Measurements from ENCODE around the gene FAM222A. TPM values are rescaled to one million over a fixed set of nuclear protein-coding genes. Genes with fewer than 3 reads are reported as not detected.

FAM222A gene
- total and polyA plus RNA-seq, 2 of the 8 experiments (the other 6 are each of a cell fraction or from before 2014, with no cell fraction given), result 0.94 to 1.1 TPM

DNA sequence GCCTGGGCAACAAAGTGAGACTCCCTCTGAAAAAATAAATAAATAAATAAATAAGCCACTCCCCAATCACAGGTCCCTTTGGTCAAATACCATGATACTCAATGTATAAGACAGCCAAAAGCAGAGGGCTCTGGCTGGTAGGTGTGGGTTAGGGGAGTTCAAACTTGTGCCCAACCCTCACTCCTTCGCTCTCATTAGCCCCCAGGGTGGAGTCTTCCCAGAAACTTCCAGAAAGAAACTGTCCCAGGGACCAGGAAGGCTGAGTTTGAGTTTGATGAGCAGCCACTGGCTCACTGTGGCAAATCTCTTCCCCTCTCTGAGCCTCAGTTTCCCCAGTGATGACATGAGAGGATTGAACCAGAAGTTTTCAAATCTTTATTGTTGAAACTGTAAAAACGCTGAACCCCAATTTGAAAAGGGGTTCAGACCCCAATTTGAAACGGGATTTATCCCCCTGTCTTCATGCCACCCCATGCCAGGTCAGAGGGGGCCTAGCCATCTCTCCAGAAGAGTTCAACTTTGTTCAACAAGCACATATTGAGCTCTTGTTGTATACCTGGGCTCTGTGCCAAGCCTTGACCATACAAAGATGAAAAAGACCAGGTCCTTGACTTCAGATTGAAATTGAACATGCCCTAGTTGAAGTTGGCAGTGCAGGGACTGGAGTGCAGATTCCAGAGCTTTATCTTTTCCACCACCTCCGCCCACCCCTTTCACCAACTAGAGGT, 9.1 kb upstream of the FAM222A start:
- no peak for FAIRE-seq
- no peak overlapping the region for H3K18ac ChIP-seq (ENCODE audit: extremely low read depth, low read length)
- H3K23ac ChIP-seq (ENCODE audit: insufficient read length), result no peak overlapping the region
- no peaks in the 10 kb centered on the region for H3K27me3 ChIP-seq (replicated peaks in 1 of 4; ENCODE audit: control insufficient read depth in 3 of 4, extremely low read depth in 1 of 4, insufficient read depth in 3 of 4, low read length in 3 of 4)
- no peak overlapping the region for H2AFZ ChIP-seq (ENCODE audit: low read length)
- H3K79me2 ChIP-seq (ENCODE audit: control insufficient read depth in 1 of 2, insufficient read depth in 2 of 2, low read length in 2 of 2), result no peaks in the 10 kb centered on the region
- H2BK5ac ChIP-seq (ENCODE audit: low read depth, low read length), result no peak overlapping the region
- H3K4ac ChIP-seq (replicated peaks; ENCODE audit: insufficient read length, low read depth, low read length), result no peak overlapping the region
- no peak overlapping the region for H4K5ac ChIP-seq (ENCODE audit: insufficient read length, low read depth, low read length)
- H3K27ac ChIP-seq (ENCODE audit: low read depth, low read length), result no peak overlapping the region
- H2BK12ac ChIP-seq (ENCODE audit: low read depth, low read length), result no peak overlapping the region
- no peak overlapping the region for H2BK15ac ChIP-seq (ENCODE audit: low read length)
- H2AK5ac ChIP-seq (ENCODE audit: low read depth, low read length), result no peak overlapping the region
- H3K56ac ChIP-seq (replicated peaks; ENCODE audit: insufficient read length, low read depth, low read length), result no peak overlapping the region
- no peaks in the 10 kb centered on the region for H3K36me3 ChIP-seq (ENCODE audit: control insufficient read depth in 2 of 4, insufficient read depth in 4 of 4, low read length in 3 of 4)
- H4K91ac ChIP-seq (replicated peaks; ENCODE audit: insufficient read length, low read length), result no peak overlapping the region
- ChIA-PET CTCF (ENCODE audit: partially characterized antibody) (interaction anchor here (0.6 to 1.8 kb wide), 2 partner anchors 12 to 106 kb away, joined by 3 to 7 read pairs; no protein-coding TSS in a partner anchor), POLR2A (ENCODE audit: partially characterized antibody) (no interaction called here)
- H3K9ac ChIP-seq (replicated peaks in 1 of 4; ENCODE audit: extremely low read depth in 1 of 4, low read depth in 3 of 4, low read length in 3 of 4), result no peak overlapping the region
- H4K20me1 ChIP-seq (replicated peaks in 1 of 2; ENCODE audit: control insufficient read depth in 1 of 2, insufficient read depth in 2 of 2, low read length in 2 of 2), result no peaks in the 10 kb centered on the region
- no peak overlapping the region for H2BK20ac ChIP-seq (ENCODE audit: low read length)
- no peaks in the 10 kb centered on the region for H3K9me3 ChIP-seq (ENCODE audit: insufficient read depth in 2 of 2, low read depth in 1 of 2, low read length in 1 of 2)
- H3K4me2 ChIP-seq (ENCODE audit: insufficient read depth in 1 of 2, low read depth in 2 of 2, low read length in 2 of 2), result no peak overlapping the region
- no peak overlapping the region for H3K14ac ChIP-seq (ENCODE audit: insufficient read length)
- H4K8ac ChIP-seq (ENCODE audit: extremely low read depth, insufficient read depth, low read length), result no peak overlapping the region
- H3K79me1 ChIP-seq (ENCODE audit: low read depth, low read length), result no peaks in the 10 kb centered on the region; the same call in 1 of the 2 replicates
- no peak overlapping the region for H3K4me3 ChIP-seq (ENCODE audit: extremely low read depth in 1 of 4, insufficient read depth in 2 of 4, low read depth in 3 of 4, low read length in 4 of 4)
- H3K23me2 ChIP-seq (ENCODE audit: low read depth, low read length), result no peaks in the 10 kb centered on the region
- H2BK120ac ChIP-seq (replicated peaks; ENCODE audit: low read depth, low read length), result no peak overlapping the region
- TF ChIP-seq TAF1 (IDR thresholded peaks at IDR 0.05; ENCODE audit: low read depth, low read length) (no peak), MAFK (IDR thresholded peaks at IDR 0.05; ENCODE audit: low read depth, low read length) (no peak), SAP30 (IDR thresholded peaks at IDR 0.05; ENCODE audit: insufficient read depth, insufficient replicate concordance, low read length) (no peak), BRCA1 (IDR thresholded peaks at IDR 0.05; ENCODE audit: low read depth, low read length) (no peak), PHF8 (conservative IDR thresholded peaks at IDR 0.05; ENCODE audit: low read depth, low read length) (no peak), BACH1 (IDR thresholded peaks at IDR 0.05; ENCODE audit: low read length) (no peak), POLR2AphosphoS5 (IDR thresholded peaks at IDR 0.05; ENCODE audit: low read depth, low read length) (no peak), CBX5 (IDR thresholded peaks at IDR 0.05; ENCODE audit: low read depth, low read length) (no peak)
- TF ChIP-seq, protein P1, sequence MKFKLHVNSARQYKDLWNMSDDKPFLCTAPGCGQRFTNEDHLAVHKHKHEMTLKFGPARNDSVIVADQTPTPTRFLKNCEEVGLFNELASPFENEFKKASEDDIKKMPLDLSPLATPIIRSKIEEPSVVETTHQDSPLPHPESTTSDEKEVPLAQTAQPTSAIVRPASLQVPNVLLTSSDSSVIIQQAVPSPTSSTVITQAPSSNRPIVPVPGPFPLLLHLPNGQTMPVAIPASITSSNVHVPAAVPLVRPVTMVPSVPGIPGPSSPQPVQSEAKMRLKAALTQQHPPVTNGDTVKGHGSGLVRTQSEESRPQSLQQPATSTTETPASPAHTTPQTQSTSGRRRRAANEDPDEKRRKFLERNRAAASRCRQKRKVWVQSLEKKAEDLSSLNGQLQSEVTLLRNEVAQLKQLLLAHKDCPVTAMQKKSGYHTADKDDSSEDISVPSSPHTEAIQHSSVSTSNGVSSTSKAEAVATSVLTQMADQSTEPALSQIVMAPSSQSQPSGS (IDR thresholded peaks at IDR 0.05; ENCODE audit: low read length), result no peak
- no peak for DNase-seq (ENCODE audit: low read depth in 1 of 2, low spot score in 2 of 2)
- WGBS, 2 experiments (ENCODE audit: extremely low coverage in 1 of 2, insufficient coverage in 1 of 2, insufficient read length in 1 of 2, insufficient replicate concordance in 2 of 2, low coverage in 1 of 2, low lambda C conversion rate in 2 of 2, missing lambda C conversion rate in 1 of 2), result 76% methylated on average over 4 of the region's 4 CpGs; no CpG with 5 or more reads in 1 of the 2 experiments
- H3K4me1 ChIP-seq (replicated peaks in 1 of 4; ENCODE audit: control insufficient read depth in 3 of 4, insufficient read depth in 4 of 4, low read length in 3 of 4), result peaks cover 0 to 5% (median under 1%) of the 10 kb centered on the region in 4 experiments; a peak in 3 of 7 replicates
